GM21717 (cell line): ENCODE results near the gene SCAF4.
A peak's percentile ranks its signal among the peaks of the same experiment; 100 is the strongest.
"Not testable (repeated sequence)": the region's sequence is repeated elsewhere in the genome, so short reads cannot be mapped to it uniquely, and the experiment has no call there.

ENCODE experiments used
- ATAC-seq: cut with Tn5 transposase; IDR thresholded peaks from one replicate; pipeline ENCODE4 v1.9.1; 2021; ENCODE audit warnings: mild to moderate bottlenecking, moderate library complexity; ENCODE audit not compliant: unreplicated experiment

The SCAF4 gene, protein sequence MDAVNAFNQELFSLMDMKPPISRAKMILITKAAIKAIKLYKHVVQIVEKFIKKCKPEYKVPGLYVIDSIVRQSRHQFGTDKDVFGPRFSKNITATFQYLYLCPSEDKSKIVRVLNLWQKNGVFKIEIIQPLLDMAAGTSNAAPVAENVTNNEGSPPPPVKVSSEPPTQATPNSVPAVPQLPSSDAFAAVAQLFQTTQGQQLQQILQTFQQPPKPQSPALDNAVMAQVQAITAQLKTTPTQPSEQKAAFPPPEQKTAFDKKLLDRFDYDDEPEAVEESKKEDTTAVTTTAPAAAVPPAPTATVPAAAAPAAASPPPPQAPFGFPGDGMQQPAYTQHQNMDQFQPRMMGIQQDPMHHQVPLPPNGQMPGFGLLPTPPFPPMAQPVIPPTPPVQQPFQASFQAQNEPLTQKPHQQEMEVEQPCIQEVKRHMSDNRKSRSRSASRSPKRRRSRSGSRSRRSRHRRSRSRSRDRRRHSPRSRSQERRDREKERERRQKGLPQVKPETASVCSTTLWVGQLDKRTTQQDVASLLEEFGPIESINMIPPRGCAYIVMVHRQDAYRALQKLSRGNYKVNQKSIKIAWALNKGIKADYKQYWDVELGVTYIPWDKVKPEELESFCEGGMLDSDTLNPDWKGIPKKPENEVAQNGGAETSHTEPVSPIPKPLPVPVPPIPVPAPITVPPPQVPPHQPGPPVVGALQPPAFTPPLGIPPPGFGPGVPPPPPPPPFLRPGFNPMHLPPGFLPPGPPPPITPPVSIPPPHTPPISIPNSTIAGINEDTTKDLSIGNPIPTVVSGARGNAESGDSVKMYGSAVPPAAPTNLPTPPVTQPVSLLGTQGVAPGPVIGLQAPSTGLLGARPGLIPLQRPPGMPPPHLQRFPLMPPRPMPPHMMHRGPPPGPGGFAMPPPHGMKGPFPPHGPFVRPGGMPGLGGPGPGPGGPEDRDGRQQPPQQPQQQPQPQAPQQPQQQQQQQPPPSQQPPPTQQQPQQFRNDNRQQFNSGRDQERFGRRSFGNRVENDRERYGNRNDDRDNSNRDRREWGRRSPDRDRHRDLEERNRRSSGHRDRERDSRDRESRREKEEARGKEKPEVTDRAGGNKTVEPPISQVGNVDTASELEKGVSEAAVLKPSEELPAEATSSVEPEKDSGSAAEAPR

DNA sequence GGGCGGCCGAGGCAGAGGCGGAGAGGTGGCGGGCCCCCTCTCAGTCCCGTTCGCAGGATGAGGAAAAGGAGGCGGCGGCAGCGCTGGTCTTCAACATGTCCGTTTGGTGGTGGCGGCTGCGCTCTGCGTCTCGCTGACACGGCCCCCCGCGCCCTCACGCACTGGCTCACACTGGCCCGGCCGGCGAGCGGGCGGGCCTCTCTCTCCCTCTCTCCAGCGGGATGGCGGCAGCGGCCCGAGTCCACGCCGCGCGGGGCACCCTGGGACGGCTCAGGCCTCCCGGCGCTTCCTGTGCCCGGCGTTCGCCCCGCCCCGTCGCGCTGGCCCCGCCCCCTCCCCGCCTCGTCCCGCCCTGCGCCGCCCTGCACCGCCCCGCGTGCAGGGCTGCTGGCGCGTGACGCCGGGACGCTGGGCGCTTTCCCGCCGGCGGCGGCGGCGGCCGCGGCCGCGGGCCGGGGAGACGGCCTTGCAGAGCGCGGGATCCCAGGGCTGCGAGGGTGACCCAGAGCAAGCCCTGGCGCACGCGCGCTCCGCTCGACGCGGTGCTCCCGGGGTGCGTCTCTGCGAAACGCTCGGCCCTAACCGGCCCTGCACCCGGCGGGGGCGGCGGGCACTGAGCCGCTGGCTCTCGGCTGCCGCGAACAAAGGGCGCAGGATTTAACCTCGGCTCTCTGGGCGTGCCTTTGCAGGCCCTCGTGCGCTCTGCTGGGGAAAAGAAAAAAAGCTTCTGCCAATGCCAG, at the start of gene SCAF4:
TSS of gene SCAF4 (minus strand) at position 262 of the 740 bp plus-strand sequence. CDS start 426 bp downstream, outside the sequence.
- ATAC-seq = peak; percentile 81

GRCh38 chr21:31780944-31781343, 49.0 kb upstream of the SCAF4 start:
- ATAC-seq = no peak

DNA sequence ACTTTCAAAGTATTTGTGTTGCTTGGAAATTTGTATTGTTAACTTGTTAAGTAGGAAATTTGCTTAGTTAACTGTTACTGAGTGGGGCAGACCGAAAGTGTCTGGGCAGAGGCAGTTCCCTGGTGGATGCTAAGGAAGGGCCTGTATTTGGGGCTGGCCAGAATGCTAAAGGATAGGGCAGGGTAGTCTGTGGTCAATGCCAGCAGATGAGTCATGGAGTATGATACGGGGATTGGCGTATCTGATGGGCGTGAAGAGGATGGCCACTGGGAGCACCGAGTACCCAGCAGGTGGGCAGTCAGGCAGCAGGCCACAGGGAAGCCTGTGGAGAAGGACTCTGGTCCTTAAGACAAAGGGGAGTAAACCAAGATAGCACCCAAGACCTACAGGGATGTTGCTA, 46.6 kb upstream of the SCAF4 start:
- no peak for ATAC-seq

- ATAC-seq = no peak
Measured at GRCh38 chr21:31777857-31778256, 45.9 kb upstream of the SCAF4 start.

- no peak for ATAC-seq
Measured at GRCh38 chr21:31774031-31774430, 42.1 kb upstream of the SCAF4 start.

DNA sequence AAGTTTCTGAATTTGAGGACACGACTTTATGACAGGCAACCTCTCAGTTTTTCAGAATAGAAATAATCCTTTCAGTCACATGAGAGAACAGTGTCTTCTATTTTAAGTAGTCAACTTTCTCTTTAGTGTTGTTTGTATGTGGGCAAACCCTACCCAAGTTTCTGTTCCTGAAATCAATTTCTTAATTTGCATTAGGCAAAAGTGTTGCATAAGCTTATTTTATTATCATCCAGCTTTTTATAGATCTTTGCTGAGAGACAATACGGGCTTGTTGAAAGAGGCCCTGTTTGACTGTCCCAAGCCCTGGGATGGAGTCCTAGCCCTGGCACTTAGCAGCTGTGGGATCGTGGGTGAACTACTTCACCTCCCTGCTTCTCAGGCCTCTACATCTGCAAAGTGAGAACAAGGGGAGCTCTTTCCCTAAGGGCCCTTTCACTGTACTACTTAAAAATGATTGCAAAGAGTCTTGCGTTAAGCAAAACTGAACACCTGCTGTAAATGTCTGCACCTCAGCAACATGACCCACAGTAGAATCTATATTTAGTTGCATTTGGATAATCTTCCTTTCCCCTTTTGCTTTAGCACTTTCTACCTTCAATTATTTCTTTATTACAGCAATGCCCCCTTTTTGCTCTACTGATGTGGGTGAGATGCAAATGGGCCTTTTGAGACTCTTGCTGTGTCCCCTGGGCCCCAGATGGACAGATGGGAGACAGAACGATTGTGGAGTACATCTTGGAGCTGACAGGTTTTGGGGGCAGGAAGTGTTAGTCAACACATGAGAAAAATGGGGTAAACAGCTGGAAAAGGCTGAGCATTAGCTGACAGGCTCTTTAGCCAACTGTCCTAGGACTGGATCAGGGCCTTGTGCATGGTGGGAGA, 41.0 kb upstream of the SCAF4 start:
- ATAC-seq = peak; percentile 83

DNA sequence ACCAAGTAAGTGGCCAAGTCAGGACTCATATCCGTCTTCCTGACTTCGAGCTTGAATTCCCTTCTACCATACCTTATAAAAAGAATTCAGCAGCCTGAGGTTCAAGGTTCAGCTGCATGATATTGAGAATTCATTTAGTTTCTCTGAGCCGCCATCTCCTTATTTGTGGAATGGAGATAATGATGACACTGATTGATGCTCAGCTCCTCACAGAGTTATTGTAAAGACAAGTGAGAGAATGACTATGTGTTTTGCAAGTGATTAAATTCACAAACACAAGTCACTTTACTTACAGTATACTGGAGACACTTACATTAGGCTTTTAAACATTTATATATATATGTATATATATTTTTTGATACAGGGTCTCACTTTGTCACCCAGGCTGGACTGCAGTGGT, 39.8 kb upstream of the SCAF4 start:
- ATAC-seq = no peak

- no peak for ATAC-seq
Measured at GRCh38 chr21:31768710-31769109, 36.8 kb upstream of the SCAF4 start.

- no peak for ATAC-seq
Measured at GRCh38 chr21:31766899-31767298, 35.0 kb upstream of the SCAF4 start.

DNA sequence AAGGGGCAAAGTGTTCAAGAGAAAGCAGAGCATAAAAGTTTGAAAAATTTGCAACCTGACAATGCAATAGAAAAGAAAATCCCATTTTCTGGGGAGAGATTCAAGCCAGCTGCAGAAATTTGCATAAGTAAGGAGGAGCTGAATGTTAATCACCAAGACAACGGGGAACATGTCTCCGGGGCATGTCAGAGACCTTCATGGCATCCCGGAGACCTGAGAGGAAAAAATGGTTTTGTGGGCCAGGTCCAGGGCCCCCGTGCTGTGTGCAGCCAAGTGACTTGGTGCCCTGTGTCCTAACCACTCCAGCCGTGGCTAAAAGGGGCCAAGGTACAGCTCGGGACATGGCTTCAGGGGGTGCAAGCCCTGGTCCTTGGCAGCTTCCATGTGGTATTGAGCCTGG, 33.9 kb upstream of the SCAF4 start:
- ATAC-seq = not testable (repeated sequence)

DNA sequence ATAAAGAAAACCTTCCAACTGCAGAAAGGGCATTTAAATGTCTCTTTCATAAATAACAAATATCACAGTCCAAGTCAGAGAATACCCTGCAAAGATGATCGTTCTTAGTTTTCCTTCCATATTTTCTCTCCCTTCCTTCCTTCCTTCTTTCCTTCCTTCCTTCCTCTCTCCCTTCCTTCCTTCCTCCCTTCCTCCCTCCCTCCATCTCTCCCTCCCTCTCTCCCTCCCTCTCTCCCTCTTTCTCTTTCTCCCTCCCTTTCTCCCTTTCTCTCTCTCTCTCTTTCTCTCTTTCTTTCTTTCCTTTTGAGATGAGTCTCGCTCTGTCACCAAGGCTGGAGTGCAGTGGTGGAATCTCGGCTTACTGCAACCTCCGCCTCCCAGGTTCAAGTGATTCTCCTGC, 29.0 kb upstream of the SCAF4 start:
- ATAC-seq = no peak

DNA sequence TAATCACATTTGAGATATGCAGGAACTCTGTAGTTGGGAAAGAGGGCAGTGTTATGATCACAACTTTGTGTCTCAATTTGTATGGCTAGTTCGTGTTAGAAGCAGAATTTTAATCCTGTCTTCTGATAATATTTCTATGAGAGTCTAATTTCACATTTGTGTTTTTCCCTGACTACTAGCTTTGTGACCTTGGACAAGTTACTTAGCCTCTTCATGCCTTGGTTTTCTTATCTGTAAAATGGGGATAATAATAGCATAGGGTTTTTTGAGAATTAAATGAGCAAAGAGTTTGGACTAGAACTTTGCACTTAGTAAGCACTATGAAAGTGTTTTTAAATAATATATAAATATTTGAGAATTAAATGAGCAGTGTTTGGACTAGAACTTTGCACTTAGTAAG, 24.9 kb upstream of the SCAF4 start:
- ATAC-seq = no peak

- no peak for ATAC-seq
Measured at GRCh38 chr21:31755027-31755426, 23.1 kb upstream of the SCAF4 start.

GRCh38 chr21:31754708-31754960, 22.7 kb upstream of the SCAF4 start:
- ATAC-seq = no peak

DNA sequence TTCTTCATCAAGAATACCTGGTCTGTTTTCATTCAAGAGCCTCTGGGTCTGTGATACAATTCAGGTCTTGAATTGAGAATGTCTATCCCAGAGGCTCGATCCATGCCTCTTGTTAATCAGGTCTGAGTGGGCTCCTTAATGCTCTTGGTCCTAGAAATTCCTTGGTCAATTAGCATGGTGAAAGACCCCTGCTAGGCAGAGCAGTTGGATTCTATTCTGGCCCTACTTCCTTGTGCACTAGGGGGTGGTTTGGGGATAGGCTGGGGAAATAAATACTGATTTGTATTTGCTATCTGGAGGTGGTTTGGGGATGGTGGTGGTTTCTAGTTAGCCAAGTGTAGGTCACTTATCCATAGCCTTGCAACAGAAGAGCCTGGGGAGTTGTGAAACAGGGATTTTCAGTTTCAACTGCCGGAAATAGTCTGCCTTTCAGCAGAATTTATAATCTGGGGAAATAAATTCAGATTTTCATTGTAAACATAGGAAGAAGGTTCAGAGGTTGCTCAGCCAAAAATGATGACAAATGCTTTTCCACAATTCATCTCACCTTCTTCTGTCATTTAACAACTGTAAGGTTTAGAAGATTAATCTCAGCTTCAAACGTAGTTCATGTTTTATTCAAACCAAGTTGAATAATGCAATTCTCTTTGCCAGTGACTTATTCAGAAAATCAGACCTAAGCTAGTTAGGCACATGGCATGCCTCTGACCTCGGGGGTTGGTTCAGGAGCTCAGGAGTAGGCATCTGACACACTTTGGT, 22.2 kb upstream of the SCAF4 start:
- no peak for ATAC-seq

GRCh38 chr21:31752967-31753366, 21.0 kb upstream of the SCAF4 start:
- no peak for ATAC-seq

GRCh38 chr21:31752352-31752751, 20.4 kb upstream of the SCAF4 start:
- ATAC-seq = no peak

GRCh38 chr21:31750843-31751242, 18.9 kb upstream of the SCAF4 start:
- no peak for ATAC-seq

GRCh38 chr21:31744182-31744800, 12.4 kb upstream of the SCAF4 start:
- no peak for ATAC-seq
